ENCODE results near the gene MRPL39. TPM values are rescaled to one million over a fixed set of nuclear protein-coding genes. Genes with fewer than 3 reads are reported as not detected.
"Not testable (repeated sequence)": the region's sequence is repeated elsewhere in the genome, so short reads cannot be mapped to it uniquely, and the experiment has no call there.

Gene MRPL39
- total and polyA plus RNA-seq, 2 experiments from 2014 or later, result 50.5 to 132 TPM

GRCh38 chr21:25625776-25626555 is 18.7 kb upstream of the MRPL39 start:
- not testable (repeated sequence) for H4K20me1 ChIP-seq (replicated peaks; ENCODE audit: insufficient read depth); DNase-seq (ENCODE audit: low spot score); H3K36me3 Mint-ChIP-seq (ENCODE audit: low read depth); H3K27me3 Mint-ChIP-seq (ENCODE audit: insufficient read depth, low read depth, poor library complexity); H2AFZ ChIP-seq; H3K36me3 ChIP-seq (ENCODE audit: insufficient read depth); H3K4me3 ChIP-seq; H3K4me1 ChIP-seq (ENCODE audit: insufficient read depth); H3K4me1 Mint-ChIP-seq; H3K27ac ChIP-seq (ENCODE audit: low read depth); H3K27me3 ChIP-seq (ENCODE audit: insufficient read depth); H3K79me2 ChIP-seq (replicated peaks; ENCODE audit: insufficient read depth); H3K4me2 ChIP-seq; H3F3A ChIP-seq (replicated peaks; ENCODE audit: low read depth); H3K27ac Mint-ChIP-seq; ATAC-seq; H3K4me3 Mint-ChIP-seq; H3K9me2 ChIP-seq (ENCODE audit: insufficient read depth); H3K9me3 Mint-ChIP-seq

- H3K4me1 ChIP-seq (ENCODE audit: insufficient read depth), result no peaks in the 10 kb centered on the region
- H3K27me3 Mint-ChIP-seq (ENCODE audit: insufficient read depth, low read depth, poor library complexity), result no peaks in the 10 kb centered on the region
- no peaks in the 10 kb centered on the region for H3K27me3 ChIP-seq (ENCODE audit: insufficient read depth)
- no peaks in the 10 kb centered on the region for H3K79me2 ChIP-seq (replicated peaks; ENCODE audit: insufficient read depth)
- no peak overlapping the region for H3K4me3 ChIP-seq
- H3K36me3 Mint-ChIP-seq (ENCODE audit: low read depth), result no peaks in the 10 kb centered on the region
- H3K9me2 ChIP-seq (ENCODE audit: insufficient read depth), result no peaks in the 10 kb centered on the region
- ATAC-seq, result no peak
- H2AFZ ChIP-seq, result no peak overlapping the region
- H3K27ac ChIP-seq (ENCODE audit: low read depth), result no peak overlapping the region
- no peak overlapping the region for H3K4me3 Mint-ChIP-seq
- no peaks in the 10 kb centered on the region for H3K36me3 ChIP-seq (ENCODE audit: insufficient read depth)
- H3K9me3 Mint-ChIP-seq, result no peaks in the 10 kb centered on the region
- H3K4me1 Mint-ChIP-seq, result no peaks in the 10 kb centered on the region
- H3K4me2 ChIP-seq, result no peak overlapping the region
- H3K27ac Mint-ChIP-seq, result no peak overlapping the region
- H4K20me1 ChIP-seq (replicated peaks; ENCODE audit: insufficient read depth), result no peaks in the 10 kb centered on the region
- no peak for TF ChIP-seq NANOG (IDR thresholded peaks at IDR 0.05; ENCODE audit: borderline replicate concordance)
- TF ChIP-seq ZNF114 (CRISPR knock-in tag; IDR thresholded peaks at IDR 0.05), result no peak
- no peak for TF ChIP-seq JUNB (IDR thresholded peaks at IDR 0.05; ENCODE audit: unreplicated experiment)
- TF ChIP-seq EZH2 (IDR thresholded peaks at IDR 0.05; ENCODE audit: low read depth, unreplicated experiment), result no peak
- TF ChIP-seq POLR2AphosphoS5 (IDR thresholded peaks at IDR 0.05; ENCODE audit: low read depth), result no peak
- TF ChIP-seq EZH2phosphoT487 (IDR thresholded peaks at IDR 0.05; ENCODE audit: unreplicated experiment), result no peak
- TF ChIP-seq ZNF462 (CRISPR knock-in tag; IDR thresholded peaks at IDR 0.05), result no peak
- no peak for TF ChIP-seq CREB1 (CRISPR knock-in tag; IDR thresholded peaks at IDR 0.05; ENCODE audit: low read depth)
- H3F3A ChIP-seq (replicated peaks; ENCODE audit: low read depth), result no peaks in the 10 kb centered on the region
- no peak for DNase-seq (ENCODE audit: low spot score)
Measured at GRCh38 chr21:25625036-25625435, 17.8 kb upstream of the MRPL39 start.

Measured in GM23338 (cell line).